Activated B cell treated with CpG ODN at 0.5 μM for 24 hours (primary cell): ENCODE data around the gene TPT1. TPM values are rescaled to one million over a fixed set of nuclear protein-coding genes. Genes with fewer than 3 reads are reported as not detected.

Source experiments
- ATAC-seq: fragments of 200-7000 bp; cut with Tn5 transposase; one replicate; pipeline ENCODE4 v1.10.0; 2021; ENCODE audit warnings: low read depth, mild to moderate bottlenecking, moderate library complexity
- CTCF ChIA-PET: fragments of 350-600 bp; sonication (Branson Sonifier 250); formaldehyde crosslinking; loops from one replicate; lab custom pipeline; 2021; ENCODE audit warnings: antibody characterized with exemption; lab: Charles Lee
- POLR2A ChIA-PET: fragments of 350-600 bp; sonication (Branson Sonifier 250); formaldehyde crosslinking; loops from one replicate; lab custom pipeline; 2021; ENCODE audit warnings: antibody characterized with exemption; lab: Charles Lee
- DNase-seq: peaks from one replicate; pipeline ENCODE4 v3.0.0; 2022
- H3K27ac Mint-ChIP-seq: one replicate; pipeline ENCODE4 v1.8.0; 2020; ENCODE audit warnings: mixed read lengths
- H3K27me3 Mint-ChIP-seq: one replicate; pipeline ENCODE4 v1.8.0; 2021; ENCODE audit warnings: mixed read lengths
- H3K36me3 Mint-ChIP-seq: one replicate; pipeline ENCODE4 v1.8.0; 2021; ENCODE audit warnings: low read depth, mixed read lengths
- H3K4me1 Mint-ChIP-seq: one replicate; pipeline ENCODE4 v1.8.0; 2021; ENCODE audit warnings: mixed read lengths
- H3K4me3 Mint-ChIP-seq: one replicate; pipeline ENCODE4 v1.8.0; 2020; ENCODE audit warnings: mild to moderate bottlenecking, mixed read lengths
- H3K9me3 Mint-ChIP-seq: one replicate; pipeline ENCODE4 v1.8.0; 2020; ENCODE audit warnings: mixed read lengths
- intact Hi-C: fragments of 100-400 bp; cut with micrococcal nuclease; formaldehyde crosslinking; loops from one replicate; pipeline ENCODE4 v1.15.1; 2024
- total RNA-seq: library from RNA; stranded (reverse); gene quantifications from 2 replicates; pipeline ENCODE4 v1.2.3, GENCODE V29; 2022
- TF ChIP-seq, protein P1 (sequence below): fragments of 200-600 bp; IDR thresholded peaks from one replicate; pipeline ENCODE4 v1.8.0; 2022; ENCODE audit warnings: antibody characterized with exemption, mild to moderate bottlenecking

TPT1 gene
- total RNA-seq, 1 donor from 2014 or later, result 3,880 TPM

DNA sequence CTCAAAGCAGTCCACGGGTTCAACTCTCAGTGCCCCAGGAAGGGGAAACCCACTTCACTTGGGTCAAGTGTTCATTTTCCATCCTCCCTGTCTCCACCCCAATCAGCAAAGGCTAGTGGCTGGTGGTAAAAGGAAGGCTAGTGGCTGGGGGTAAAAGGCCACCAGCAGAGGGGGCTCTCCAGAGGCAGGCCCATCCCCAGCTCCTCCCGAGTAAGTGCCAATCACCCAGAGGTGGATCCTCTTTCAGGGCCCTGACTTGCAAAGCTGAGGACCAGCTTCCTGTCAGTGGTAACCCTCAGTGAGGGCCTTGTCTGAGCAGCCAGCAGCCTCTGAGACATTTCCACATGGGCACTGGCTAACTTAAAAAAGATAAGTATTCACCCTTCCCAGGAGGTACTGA, 22.0 kb upstream of the TPT1 start:
- Mint-ChIP-seq H3K27me3 (no peaks in the 10 kb centered on the region), H3K4me3 (no peak overlapping the region), H3K9me3 (peaks cover 6% of the 10 kb centered on the region), H3K27ac (no peak overlapping the region), H3K36me3 (peaks cover 39% of the 10 kb centered on the region), H3K4me1 (peaks cover 15% of the 10 kb centered on the region)
- TF ChIP-seq, protein P1, sequence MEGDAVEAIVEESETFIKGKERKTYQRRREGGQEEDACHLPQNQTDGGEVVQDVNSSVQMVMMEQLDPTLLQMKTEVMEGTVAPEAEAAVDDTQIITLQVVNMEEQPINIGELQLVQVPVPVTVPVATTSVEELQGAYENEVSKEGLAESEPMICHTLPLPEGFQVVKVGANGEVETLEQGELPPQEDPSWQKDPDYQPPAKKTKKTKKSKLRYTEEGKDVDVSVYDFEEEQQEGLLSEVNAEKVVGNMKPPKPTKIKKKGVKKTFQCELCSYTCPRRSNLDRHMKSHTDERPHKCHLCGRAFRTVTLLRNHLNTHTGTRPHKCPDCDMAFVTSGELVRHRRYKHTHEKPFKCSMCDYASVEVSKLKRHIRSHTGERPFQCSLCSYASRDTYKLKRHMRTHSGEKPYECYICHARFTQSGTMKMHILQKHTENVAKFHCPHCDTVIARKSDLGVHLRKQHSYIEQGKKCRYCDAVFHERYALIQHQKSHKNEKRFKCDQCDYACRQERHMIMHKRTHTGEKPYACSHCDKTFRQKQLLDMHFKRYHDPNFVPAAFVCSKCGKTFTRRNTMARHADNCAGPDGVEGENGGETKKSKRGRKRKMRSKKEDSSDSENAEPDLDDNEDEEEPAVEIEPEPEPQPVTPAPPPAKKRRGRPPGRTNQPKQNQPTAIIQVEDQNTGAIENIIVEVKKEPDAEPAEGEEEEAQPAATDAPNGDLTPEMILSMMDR, result no peak
- ChIA-PET POLR2A (interaction anchor here (0.5 kb wide), 1 partner anchor 15 kb away, joined by 3 read pairs; no protein-coding TSS in a partner anchor), CTCF (no interaction called here)
- no peak for DNase-seq
- ATAC-seq, result no peak
- intact Hi-C loops, result no loop called here

DNA sequence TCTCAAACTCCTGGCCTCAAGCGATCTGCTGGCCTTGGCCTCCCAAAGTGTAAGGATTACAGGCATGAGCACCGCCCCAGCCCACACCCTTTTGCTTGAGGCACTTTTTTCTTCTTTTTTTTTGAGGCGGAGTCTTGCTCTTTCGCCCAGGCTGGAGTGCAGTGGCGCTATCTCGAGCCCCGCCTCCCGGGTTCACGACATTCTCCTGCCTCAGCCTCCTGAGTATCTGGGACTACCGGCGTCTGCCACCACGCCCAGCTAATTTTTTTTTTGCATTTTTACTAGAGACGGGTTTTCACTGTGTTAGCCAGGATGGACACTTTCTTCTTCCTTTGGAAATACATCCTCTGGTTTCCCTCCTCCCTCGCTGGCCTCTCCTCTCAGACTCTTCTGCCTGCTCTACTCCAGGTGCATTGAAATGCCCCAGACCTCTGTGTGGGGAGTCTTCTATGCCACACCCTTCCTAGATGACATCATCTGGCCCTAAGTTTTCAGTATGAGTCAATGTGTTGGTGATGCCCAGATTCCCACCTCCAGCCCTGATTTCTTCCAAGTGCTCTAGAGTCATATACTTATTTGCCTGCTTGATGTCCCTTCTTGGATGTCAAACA, 20.7 kb upstream of the TPT1 start:
- peaks cover 38% of the 10 kb centered on the region for H3K36me3 Mint-ChIP-seq
- ATAC-seq (no peak), DNase-seq (no peak)
- peaks cover 6% of the 10 kb centered on the region for H3K9me3 Mint-ChIP-seq
- TF ChIP-seq, protein P1, result no peak
- H3K27ac Mint-ChIP-seq, result no peak overlapping the region
- ChIA-PET CTCF (no interaction called here), POLR2A (no interaction called here)
- intact Hi-C loops, result no loop called here
- no peak overlapping the region for H3K4me3 Mint-ChIP-seq
- H3K27me3 Mint-ChIP-seq, result no peaks in the 10 kb centered on the region
- peaks cover 2% of the 10 kb centered on the region for H3K4me1 Mint-ChIP-seq

DNA sequence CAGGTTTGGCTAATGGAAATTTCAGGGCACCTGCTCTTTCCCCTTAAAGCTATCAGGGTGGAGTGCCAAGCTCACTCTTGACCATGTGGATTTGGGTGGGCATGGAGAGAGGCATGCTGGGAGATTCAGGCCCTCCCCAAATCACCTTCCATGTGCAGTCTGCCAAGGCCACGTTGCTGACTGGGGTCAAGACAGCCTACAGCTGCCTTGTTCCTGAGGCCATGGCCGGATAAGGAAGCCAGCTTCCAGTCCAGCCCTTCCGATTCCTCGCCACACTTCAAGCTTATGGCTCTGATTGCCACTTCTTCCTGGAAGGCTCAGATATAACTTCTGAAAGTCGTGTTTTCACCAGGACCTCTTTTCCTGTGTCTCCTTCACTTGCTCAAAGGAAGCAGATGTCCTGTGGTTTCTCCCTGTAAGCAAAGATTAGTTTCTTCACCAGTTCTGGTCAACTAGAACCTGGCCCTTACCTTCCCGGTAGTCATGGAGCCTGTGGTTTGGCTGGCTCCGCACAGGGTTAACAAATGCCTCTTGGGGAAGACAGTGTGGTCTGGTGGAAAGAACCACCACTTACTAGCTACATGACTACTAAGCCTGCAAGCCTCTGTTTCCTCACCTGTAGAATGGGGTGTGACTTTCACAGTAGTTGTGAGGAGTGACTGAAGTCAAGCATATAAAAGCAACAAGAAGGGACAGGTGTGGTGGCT, 16.1 kb upstream of the TPT1 start:
- ChIA-PET POLR2A (interaction anchor here (0.6 to 1.6 kb wide), 3 partner anchors 10 to 922 kb away, joined by 3 to 8 read pairs (median 4); no protein-coding TSS in a partner anchor), CTCF (interaction anchor here (1.1 to 1.4 kb wide), 2 partner anchors 14 to 38 kb away, joined by 3 to 5 read pairs; no protein-coding TSS in a partner anchor)
- Mint-ChIP-seq H3K27ac (no peak overlapping the region), H3K27me3 (no peaks in the 10 kb centered on the region), H3K4me1 (peaks cover 7% of the 10 kb centered on the region), H3K36me3 (peaks cover 52% of the 10 kb centered on the region), H3K9me3 (no peaks in the 10 kb centered on the region), H3K4me3 (no peak overlapping the region)
- TF ChIP-seq, protein P1, result no peak
- no peak for ATAC-seq
- intact Hi-C loops, result no loop called here
- DNase-seq, result no peak

DNA sequence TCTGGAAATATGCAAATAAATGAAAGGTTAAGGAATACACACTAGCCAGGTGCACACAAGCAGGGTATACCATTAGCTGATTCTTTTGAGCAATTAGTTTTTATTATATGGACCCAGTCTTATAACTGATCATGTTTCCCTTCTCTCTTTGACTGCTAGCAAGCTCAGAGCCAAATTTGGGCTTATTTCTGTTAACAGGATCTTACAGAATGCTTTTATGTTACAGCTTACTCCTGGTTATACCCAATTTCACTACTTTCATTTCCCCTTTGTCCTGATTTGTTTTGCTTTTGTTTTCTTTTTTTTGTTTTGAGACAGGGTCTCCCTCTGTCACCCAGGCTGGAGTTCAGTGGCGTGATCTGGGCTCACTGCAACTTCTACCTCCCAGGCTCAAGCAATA, 12.9 kb upstream of the TPT1 start:
- ATAC-seq (peak; percentile 45), DNase-seq (no peak)
- H3K4me3 Mint-ChIP-seq, result peak overlapping the region; percentile 15
- H3K27me3 Mint-ChIP-seq, result no peaks in the 10 kb centered on the region
- intact Hi-C loops, result no loop called here
- H3K4me1 Mint-ChIP-seq, result peaks cover 7% of the 10 kb centered on the region
- ChIA-PET POLR2A (interaction anchor here (1.0 to 1.6 kb wide), 2 partner anchors 13 to 14 kb away, joined by 4 to 5 read pairs; partner anchors contain the start of gene TPT1), CTCF (no interaction called here)
- H3K36me3 Mint-ChIP-seq, result peaks cover 55% of the 10 kb centered on the region
- no peaks in the 10 kb centered on the region for H3K9me3 Mint-ChIP-seq
- H3K27ac Mint-ChIP-seq, result peak overlapping the region; percentile 82
- TF ChIP-seq, protein P1, result no peak

DNA sequence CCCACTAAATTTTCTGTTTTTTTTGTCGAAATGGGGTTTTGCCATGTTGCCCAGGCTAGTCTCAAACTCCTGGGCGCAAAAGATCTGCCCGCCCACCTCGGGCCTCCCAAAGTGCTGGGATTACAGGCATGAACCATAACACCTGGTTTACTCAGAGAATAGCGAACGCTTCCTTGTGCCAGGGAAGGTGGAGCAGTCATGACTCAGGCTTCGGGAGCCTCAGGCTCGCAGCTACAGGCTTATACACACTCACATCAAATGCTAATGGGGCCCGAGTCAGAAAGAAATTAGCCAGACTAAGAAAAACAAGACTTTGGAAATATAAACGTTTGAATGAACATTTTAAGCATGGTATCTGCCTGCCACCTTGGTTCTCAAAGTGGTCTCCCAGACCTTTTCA, 11.0 kb upstream of the TPT1 start:
- intact Hi-C loops, result no loop called here

More for the DNA sequence above, 11.0 kb upstream of the TPT1 start:
- DNase-seq (no peak), ATAC-seq (no peak)
- H3K9me3 Mint-ChIP-seq, result no peaks in the 10 kb centered on the region
- H3K27ac Mint-ChIP-seq, result no peak overlapping the region
- peaks cover 7% of the 10 kb centered on the region for H3K4me1 Mint-ChIP-seq
- H3K27me3 Mint-ChIP-seq, result no peaks in the 10 kb centered on the region
- peaks cover 61% of the 10 kb centered on the region for H3K36me3 Mint-ChIP-seq
- TF ChIP-seq, protein P1, result no peak
- POLR2A ChIA-PET, result no interaction called here
- H3K4me3 Mint-ChIP-seq, result no peak overlapping the region
- CTCF ChIA-PET, result no interaction called here
